ENCODE measurements around the gene ODF4. TPM values are rescaled to one million over a fixed set of nuclear protein-coding genes. Genes with fewer than 3 reads are reported as not detected.
"Not testable (repeated sequence)": the region's sequence is repeated elsewhere in the genome, so short reads cannot be mapped to it uniquely, and the experiment has no call there.

The ODF4 gene
- total RNA-seq, 4 donors from 2014 or later: not detected

GRCh38 chr17:8393470-8394231, 54.0 kb downstream of the ODF4 start:
- H3K27me3 ChIP-seq: no peaks in the 10 kb centered on the region
- intact Hi-C loops (cut with DNase I; ENCODE audit: low total_unique reads): no loop called here
- TF ChIP-seq POLR2A (IDR thresholded peaks at IDR 0.05): no peak
- TF ChIP-seq, protein P1, sequence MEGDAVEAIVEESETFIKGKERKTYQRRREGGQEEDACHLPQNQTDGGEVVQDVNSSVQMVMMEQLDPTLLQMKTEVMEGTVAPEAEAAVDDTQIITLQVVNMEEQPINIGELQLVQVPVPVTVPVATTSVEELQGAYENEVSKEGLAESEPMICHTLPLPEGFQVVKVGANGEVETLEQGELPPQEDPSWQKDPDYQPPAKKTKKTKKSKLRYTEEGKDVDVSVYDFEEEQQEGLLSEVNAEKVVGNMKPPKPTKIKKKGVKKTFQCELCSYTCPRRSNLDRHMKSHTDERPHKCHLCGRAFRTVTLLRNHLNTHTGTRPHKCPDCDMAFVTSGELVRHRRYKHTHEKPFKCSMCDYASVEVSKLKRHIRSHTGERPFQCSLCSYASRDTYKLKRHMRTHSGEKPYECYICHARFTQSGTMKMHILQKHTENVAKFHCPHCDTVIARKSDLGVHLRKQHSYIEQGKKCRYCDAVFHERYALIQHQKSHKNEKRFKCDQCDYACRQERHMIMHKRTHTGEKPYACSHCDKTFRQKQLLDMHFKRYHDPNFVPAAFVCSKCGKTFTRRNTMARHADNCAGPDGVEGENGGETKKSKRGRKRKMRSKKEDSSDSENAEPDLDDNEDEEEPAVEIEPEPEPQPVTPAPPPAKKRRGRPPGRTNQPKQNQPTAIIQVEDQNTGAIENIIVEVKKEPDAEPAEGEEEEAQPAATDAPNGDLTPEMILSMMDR (IDR thresholded peaks at IDR 0.05): no peak

GRCh38 chr17:8394497-8394896, 54.9 kb downstream of the ODF4 start:
- H3K4me3 ChIP-seq; intact Hi-C loops (cut with DNase I; ENCODE audit: low total_unique reads); DNase-seq; H3K4me1 ChIP-seq; H3K36me3 ChIP-seq; H3K27ac ChIP-seq; H3K9me3 ChIP-seq; H3K27me3 ChIP-seq: not testable (repeated sequence)

More at GRCh38 chr17:8393470-8394231, 54.0 kb downstream of the ODF4 start:
- DNase-seq: no peak
- Histone ChIP-seq H3K4me3 (no peak overlapping the region), H3K27ac (no peak overlapping the region), H3K9me3 (no peaks in the 10 kb centered on the region), H3K4me1 (no peaks in the 10 kb centered on the region), H3K36me3 (no peaks in the 10 kb centered on the region)

Small RNAs within 50 kb of the gene (small RNA-seq; reads per million reads assigned to genes)
- gene RF00265: not detected

Other genes with a start within 250 kb of the ODF4 start
- under 1 TPM in 1 of 4 donors, not detected in 3; 0.26 TPM for gene ALOXE3, start 221.3 kb upstream of the ODF4 start, total RNA-seq
- gene HES7, start 215.7 kb upstream of the ODF4 start, total RNA-seq: under 1 TPM in 1 of 4 donors, not detected in 3; 0.61 TPM
- gene PER1, start 187.4 kb upstream of the ODF4 start, total RNA-seq: 100 to 1,000 TPM in 3 of 4 donors, 10 to 100 TPM in 1; 20.0 to 396 (median 163) TPM
- 100 to 1,000 TPM in 1 of 4 donors, 10 to 100 TPM in 2, 1 to 10 TPM in 1; 6.7 to 150 (median 14.1) TPM for gene VAMP2, start 176.9 kb upstream of the ODF4 start, total RNA-seq
- 10 to 100 TPM in 3 of 4 donors, under 1 TPM in 1; 0.77 to 42.6 (median 25.1) TPM for gene TMEM107, start 163.5 kb upstream of the ODF4 start, total RNA-seq
- 1 to 10 TPM in 3 of 4 donors, under 1 TPM in 1; under 0.01 to 9.0 (median 6.1) TPM for gene BORCS6, start 149.7 kb upstream of the ODF4 start, total RNA-seq
- 10 to 100 TPM in 1 of 4 donors, not detected in 3; 12.8 TPM for gene AURKB, start 129.3 kb upstream of the ODF4 start, total RNA-seq
- 10 to 100 TPM in 3 of 4 donors, 1 to 10 TPM in 1; 8.2 to 83.0 (median 20.0) TPM for gene CTC1, start 91.8 kb upstream of the ODF4 start, total RNA-seq
- 10 to 100 TPM; 13.6 to 54.0 (median 40.0) TPM for gene PFAS, start 90.6 kb upstream of the ODF4 start, total RNA-seq
- gene RANGRF, start 51.2 kb upstream of the ODF4 start, total RNA-seq: 10 to 100 TPM in 2 of 4 donors, 1 to 10 TPM in 2; 5.1 to 39.6 (median 16.4) TPM
- 1 to 10 TPM in 2 of 4 donors, under 1 TPM in 2; 0.29 to 3.4 (median 0.95) TPM for gene SLC25A35, start 44.4 kb upstream of the ODF4 start, total RNA-seq
- 10 to 100 TPM in 1 of 4 donors, 1 to 10 TPM in 3; 1.0 to 35.5 (median 4.8) TPM for gene ARHGEF15, start 29.6 kb upstream of the ODF4 start, total RNA-seq
- over 10,000 TPM in 1 of 4 donors, 1,000 to 10,000 TPM in 3; 2,192 to 15,169 (median 5,752) TPM for gene RPL26, start 43.4 kb downstream of the ODF4 start, total RNA-seq
- not detected for gene RNF222, start 58.0 kb downstream of the ODF4 start, total RNA-seq
- gene NDEL1, start 96.0 kb downstream of the ODF4 start, total RNA-seq: 100 to 1,000 TPM in 1 of 4 donors, 10 to 100 TPM in 3; 19.5 to 114 (median 63.8) TPM

Measured in uterus (tissue), 4 donors.